ENCODE measurements around the gene WNT1.

WNT1 gene

DNA sequence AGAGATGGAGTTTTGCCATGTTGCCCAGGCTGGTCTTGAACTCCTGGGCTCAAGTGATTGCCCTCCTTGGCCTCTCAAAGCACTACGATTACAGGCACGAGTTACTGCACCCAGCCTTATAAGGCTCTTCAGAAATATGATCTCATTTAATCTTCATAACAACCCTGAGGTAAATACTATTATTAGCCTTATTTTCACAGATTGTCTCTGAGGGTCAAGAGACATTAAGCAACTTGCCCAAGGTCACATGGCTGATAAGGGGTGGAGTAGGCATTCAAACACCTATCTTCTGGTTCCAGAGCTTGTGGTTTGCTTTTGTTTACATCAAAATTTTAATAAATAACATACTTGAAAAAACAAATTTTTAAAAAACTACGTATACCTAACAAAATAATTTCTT is 35.3 kb downstream of the WNT1 start:
- DNase-seq: no peak

DNA sequence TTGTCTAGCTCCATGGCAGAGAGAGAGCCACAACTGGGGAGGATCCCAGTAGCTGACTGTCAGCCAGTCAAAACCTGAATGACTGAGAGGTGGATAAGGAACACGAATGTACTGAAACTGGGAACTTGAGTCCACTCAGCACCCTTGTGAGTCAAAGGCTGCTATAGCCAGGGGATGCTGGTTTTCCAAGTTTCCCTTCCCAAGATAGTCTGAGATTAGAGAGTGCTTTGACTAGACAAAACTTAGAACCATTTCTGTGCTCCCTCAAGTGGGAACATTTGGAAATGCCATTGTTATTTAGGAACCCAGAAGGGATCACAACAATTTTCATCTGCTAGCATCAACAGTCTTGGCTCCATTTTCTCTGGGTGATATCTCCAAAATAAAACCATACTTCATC is 36.4 kb downstream of the WNT1 start:
- no peak for DNase-seq

GRCh38 chr12:49015196-49015595 is 37.1 kb downstream of the WNT1 start:
- DNase-seq: no peak

DNA sequence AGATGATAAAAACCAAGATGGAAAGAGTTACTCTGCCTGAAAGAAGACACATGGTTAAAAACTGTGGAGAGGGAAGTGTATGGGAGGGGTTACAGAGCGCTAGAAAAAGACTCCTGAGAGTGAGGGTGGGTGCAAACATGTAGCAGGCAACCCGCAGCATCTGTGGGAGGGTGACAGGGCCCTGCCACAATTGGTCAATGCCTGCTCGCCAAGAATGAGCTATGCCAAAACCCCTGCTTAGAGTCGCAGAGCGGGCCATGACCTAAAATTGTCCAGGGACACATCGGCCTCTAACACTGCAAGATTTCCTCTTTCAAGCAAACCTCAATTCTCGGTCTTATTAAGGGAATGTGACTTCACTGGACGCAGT is 39.8 kb downstream of the WNT1 start:
- DNase-seq: peak; percentile 54

DNA sequence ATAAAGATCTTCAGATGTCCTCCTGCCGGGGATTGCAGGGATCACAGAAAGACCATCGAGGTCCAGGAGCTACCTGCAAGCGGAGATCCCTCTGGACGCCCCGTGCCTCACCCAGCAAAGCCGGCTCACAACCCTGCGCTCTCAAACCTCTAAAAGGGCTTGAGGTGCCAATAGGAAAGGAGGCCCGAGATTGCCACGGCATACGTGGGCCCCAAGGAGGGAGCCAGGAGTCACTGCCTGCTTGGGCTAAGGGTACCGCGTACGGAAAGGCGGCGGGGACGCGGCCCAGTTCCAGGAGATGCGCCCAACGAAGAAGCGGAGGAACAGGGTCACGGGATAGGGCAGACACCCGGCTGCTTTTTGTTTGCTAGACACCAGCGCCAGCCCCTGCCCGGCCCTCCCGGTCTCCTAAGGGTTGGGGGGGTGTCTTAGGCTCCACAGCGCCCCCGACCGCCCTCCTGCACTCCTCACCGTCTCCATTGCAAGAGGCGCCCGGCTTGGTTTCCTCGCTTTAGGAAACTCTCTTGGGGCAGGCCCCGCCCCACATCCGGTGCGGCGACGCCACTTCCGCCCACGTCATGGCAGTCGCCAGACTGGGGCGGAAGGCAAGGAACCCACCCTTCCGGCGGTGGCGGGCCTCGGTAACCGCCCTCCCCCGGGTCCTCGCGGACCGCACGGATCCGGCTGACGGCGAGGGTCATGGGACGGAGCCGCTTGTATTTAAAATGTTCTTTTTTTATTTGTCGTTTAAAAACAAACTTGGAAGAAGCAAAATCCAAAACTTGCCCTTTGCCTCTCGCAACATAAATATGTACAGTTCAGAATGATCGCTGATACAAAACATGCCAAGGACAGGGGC is 40.4 kb downstream of the WNT1 start, which contains the start of gene PRKAG1:
PRKAG1 (minus strand) TSS at position 516 of the 859 bp plus-strand sequence; CDS start at position 480, 36 bp downstream.
- peak; percentile 97 for DNase-seq

- DNase-seq: no peak
Measured at GRCh38 chr12:49019120-49019430, 41.0 kb downstream of the WNT1 start.

DNA sequence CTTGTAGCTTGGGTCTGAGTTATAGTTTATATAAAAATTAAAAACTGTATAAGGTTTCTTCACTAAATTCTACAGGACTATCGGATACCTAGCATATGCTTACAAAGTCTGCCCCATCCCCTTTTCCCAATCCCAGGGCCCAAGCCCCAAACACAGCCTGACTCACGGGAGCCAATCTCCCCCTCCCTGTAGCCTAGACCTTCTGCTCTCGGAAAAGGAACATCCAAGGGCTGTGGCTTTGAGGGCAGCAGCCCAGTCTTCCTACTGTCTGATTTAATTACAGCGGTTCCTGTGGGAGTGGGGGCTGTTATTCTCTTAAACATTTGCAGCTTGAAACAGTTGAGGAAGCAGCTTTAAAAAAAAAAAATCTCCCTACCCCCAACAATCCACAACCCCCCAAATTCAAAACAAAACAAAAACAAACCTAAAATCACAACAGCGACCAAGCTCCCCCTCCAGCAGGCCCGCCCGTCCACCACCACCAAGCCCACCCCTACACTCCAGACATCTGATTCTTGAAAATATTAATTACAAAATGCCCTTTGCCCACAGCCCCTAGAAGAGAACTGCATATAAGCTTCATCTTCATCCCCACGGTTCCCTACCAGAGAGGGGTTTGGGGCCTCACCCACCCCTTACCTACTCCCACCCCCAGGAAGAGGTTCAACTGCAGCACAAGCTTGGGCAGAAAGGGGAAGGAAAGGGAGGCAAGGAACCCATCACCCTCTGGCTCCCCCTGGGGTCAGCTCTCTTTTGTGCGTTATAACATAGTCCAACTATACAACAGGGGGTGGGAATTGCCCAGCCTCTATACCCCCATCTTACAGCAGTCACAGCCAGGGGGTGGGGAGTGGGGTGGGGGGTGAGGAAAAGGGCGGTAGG is 41.6 kb downstream of the WNT1 start:
- DNase-seq: peak; percentile 51

GRCh38 chr12:49020441-49020840 is 42.3 kb downstream of the WNT1 start:
- DNase-seq: no peak

GRCh38 chr12:49021292-49021915 is 43.3 kb downstream of the WNT1 start:
- DNase-seq: no peak

DNA sequence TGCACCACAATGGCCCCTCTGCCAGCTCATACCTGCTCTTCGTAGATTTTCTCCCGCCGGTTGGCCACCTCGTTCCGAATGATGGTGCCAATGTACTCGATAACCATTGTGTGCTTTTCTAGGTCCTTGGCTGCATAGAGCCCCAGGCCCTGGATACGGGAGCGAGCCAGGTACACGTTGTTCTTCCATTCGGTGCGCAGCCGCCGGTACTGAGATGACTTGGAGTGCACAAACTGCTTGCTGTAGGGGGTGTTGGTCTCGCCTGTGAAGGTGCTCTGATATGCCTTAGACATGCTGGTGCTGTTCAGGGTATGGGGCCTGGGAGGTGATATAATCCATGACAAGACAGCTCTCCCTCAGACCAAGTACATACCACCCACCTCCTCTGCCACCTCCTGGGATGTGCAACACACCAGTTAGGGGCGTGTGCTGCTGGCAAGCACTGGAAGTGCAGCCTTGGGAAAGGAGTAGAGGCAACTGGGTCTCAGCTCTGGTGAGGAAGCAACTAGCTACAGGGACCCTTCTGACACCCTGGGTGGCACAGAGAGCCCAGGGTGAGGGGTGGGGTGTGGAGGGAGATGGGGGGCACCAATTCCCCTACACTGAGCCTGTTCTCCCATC is 44.5 kb downstream of the WNT1 start:
- no peak for DNase-seq

- no peak for DNase-seq
Measured at GRCh38 chr12:49023812-49024211, 45.7 kb downstream of the WNT1 start.

GRCh38 chr12:49024543-49024942 is 46.4 kb downstream of the WNT1 start:
- DNase-seq: no peak

GRCh38 chr12:49025463-49025862 is 47.3 kb downstream of the WNT1 start:
- DNase-seq: no peak

- DNase-seq: no peak
Measured at GRCh38 chr12:49026101-49026500, 48.0 kb downstream of the WNT1 start.

- no peak for DNase-seq
Measured at GRCh38 chr12:49026678-49027480, 48.8 kb downstream of the WNT1 start.

GRCh38 chr12:49027846-49028555 is 49.9 kb downstream of the WNT1 start:
- DNase-seq: no peak

DNA sequence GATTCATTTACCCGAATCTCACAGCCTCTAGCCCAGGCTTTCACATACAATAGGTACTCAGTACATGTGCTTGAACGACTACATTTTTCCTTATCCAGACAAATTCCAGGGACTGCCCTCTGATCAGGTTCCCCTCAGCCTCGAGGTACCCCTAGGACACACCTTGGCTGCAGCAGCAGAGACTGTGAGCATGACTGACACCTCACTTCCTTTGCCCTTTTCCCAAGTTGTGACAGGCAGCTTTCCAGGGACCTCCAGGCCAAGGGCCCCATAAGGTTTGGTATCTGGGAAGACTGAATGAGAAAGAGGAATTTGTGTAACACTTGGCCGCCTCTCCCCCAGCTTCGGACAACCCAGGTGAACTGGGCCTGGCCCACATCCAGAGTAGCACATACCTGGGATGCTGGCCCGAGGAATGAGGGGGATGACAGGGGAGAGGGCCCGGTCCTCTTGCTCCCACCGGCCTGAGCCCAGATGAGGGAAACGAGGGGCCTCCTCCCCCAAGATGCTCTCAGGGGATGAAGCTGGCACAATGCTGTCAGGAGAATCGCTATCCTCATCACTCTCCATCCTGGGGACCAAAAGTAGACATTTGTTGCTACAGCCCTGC is 50.6 kb downstream of the WNT1 start:
- no peak for DNase-seq

DNA sequence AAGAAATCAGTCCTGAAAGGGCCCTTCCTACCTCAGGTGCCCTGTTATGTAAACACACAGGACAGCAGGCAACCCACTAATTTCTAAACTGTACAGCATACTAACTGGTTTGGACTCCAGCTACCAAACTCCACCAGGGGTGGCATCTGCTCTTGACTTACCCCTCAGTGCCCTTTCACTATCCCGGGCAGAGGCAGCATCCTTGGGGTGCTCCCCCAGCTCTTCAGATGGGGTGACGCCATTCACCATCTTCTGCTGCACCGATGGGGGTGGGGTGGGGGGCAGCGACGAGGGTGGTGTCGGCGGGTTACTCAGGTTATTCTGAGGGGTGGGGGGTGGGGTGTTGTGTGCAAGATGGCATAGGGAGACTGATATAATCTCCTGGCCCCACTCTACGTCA is 52.0 kb downstream of the WNT1 start:
- DNase-seq: no peak

DNA sequence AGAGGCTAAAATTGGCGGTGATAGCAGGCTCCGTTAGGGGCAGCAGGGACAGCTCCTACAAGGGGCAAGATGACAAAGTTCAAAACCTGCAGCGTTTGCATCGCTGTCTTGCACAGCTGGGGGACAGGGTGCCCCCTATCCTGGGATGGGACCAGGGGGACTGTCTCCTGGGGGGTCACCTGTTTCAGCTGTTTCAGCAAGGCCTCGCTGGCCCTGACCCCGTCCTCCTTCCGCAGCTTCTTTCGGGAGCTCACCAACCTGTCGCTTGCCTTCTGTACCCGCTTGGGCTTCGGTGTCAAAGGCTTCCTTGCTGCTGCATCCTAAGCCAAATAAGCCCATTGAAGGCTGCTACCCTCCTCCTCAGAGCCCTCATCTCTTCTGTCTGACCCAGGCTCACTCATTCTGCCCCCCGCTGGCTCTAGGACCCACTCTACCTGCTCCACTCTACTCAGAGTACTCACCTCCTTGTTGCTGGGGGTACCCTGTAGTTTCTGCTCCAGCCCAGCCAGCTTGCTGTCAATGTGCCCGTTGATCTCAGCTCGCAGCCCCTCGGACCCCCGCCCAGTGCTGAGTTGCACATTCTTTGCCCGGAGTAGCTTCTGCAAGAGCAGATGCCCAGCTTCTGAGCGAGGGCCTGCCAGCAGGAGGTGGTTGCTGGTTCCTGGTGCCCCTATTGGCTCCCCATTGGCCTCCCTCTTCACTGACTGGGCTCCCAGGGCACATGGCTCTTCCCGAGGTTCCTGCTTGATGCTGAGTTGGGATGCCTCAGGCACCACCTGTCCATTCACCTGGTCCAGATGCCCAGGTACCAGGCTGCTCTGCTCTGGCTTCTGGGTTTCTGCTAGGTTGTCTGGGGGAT is 52.8 kb downstream of the WNT1 start:
- no peak for DNase-seq

GRCh38 chr12:49031573-49032161 is 53.5 kb downstream of the WNT1 start:
- no peak for DNase-seq
